ENCODE data around the gene EPHB2.

DNA sequence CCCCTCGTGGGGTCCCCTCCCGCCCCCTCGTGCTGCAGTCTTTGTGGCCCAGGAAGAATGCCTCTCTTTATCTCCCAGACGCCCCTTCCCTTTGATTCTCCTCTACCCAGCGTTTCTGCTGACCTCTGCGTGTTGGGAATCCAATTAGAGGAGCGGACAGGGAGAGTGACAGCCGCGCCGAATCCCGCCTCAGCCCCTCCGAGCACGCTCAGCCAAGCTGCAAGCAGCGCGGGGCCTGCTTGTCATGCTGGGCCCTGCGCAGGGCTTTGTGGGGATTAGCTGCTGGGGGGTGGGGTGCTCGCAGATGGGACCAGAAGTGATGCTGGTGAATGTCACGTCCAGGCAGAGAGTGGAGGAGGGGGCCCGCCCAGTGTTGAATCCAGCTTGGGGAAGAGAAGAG is 91.1 kb downstream of the EPHB2 start:
- TF ChIP-seq, protein P1, sequence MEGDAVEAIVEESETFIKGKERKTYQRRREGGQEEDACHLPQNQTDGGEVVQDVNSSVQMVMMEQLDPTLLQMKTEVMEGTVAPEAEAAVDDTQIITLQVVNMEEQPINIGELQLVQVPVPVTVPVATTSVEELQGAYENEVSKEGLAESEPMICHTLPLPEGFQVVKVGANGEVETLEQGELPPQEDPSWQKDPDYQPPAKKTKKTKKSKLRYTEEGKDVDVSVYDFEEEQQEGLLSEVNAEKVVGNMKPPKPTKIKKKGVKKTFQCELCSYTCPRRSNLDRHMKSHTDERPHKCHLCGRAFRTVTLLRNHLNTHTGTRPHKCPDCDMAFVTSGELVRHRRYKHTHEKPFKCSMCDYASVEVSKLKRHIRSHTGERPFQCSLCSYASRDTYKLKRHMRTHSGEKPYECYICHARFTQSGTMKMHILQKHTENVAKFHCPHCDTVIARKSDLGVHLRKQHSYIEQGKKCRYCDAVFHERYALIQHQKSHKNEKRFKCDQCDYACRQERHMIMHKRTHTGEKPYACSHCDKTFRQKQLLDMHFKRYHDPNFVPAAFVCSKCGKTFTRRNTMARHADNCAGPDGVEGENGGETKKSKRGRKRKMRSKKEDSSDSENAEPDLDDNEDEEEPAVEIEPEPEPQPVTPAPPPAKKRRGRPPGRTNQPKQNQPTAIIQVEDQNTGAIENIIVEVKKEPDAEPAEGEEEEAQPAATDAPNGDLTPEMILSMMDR (IDR thresholded peaks at IDR 0.05), result no peak
- no peak for TF ChIP-seq POLR2A (IDR thresholded peaks at IDR 0.05)
